ENCODE results near the gene DGKI. TPM values are rescaled to one million over a fixed set of nuclear protein-coding genes. Genes with fewer than 3 reads are reported as not detected.

DGKI gene
- total RNA-seq, 1 experiment from 2014 or later = 0.15 TPM

DNA sequence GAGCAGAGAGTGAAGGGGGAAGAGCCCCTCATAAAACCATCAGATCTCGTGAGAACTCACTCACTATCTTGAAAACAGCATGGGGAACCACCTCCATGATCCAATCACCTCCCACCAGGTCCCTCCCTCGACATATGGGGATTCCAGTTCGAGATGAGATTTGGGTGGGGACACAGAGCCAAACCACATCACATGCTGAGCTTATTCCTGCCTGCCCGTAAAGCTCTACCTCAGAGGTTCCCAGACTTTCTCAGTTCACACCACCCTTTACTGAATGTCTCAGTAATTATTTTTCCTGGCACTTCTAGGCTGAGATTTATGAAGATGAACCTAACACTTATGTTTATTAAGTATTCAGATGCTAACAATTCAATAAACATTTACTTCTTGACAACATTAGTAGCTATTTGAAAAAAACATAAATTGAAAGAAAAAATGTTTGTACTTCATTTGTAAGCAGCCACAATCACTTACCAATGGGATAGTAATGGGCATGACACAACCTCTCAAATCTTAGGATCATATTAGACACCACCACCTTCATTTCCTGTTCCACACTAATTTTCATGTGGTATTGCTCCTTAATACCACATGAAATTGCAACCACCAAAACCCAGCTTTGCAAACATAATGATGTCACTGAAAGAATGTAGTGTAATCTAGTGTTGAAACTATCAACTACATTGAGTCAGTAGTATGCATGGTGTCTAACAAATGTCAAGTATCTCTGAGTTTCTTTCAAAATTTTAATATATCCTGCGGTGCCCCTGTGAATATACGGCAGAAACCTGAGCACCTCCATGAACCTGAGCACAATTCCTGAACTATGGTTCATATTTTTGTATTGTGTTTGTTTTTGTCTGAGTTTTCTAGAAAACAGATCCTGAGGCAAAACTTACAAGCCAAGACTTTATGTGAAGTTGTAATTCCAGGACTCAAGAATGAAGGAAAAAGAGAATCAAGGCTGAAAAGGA lies 4.5 kb upstream of the DGKI start (continued):
- TF ChIP-seq, protein P1, sequence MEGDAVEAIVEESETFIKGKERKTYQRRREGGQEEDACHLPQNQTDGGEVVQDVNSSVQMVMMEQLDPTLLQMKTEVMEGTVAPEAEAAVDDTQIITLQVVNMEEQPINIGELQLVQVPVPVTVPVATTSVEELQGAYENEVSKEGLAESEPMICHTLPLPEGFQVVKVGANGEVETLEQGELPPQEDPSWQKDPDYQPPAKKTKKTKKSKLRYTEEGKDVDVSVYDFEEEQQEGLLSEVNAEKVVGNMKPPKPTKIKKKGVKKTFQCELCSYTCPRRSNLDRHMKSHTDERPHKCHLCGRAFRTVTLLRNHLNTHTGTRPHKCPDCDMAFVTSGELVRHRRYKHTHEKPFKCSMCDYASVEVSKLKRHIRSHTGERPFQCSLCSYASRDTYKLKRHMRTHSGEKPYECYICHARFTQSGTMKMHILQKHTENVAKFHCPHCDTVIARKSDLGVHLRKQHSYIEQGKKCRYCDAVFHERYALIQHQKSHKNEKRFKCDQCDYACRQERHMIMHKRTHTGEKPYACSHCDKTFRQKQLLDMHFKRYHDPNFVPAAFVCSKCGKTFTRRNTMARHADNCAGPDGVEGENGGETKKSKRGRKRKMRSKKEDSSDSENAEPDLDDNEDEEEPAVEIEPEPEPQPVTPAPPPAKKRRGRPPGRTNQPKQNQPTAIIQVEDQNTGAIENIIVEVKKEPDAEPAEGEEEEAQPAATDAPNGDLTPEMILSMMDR (IDR thresholded peaks at IDR 0.05 in 2 of 3, conservative IDR thresholded peaks at IDR 0.05 in 1 of 3; ENCODE audit: borderline replicate concordance in 1 of 3, insufficient read depth in 1 of 3, low read depth in 2 of 3, low read length in 2 of 3) = no peak
- no peak for TF ChIP-seq ZFX (IDR thresholded peaks at IDR 0.05)
- no peak for TF ChIP-seq CBX3 (IDR thresholded peaks at IDR 0.05; ENCODE audit: low read depth)
- TF ChIP-seq CEBPB (IDR thresholded peaks at IDR 0.05; ENCODE audit: low read depth) = no peak
- no peak for TF ChIP-seq SRF (IDR thresholded peaks at IDR 0.05; ENCODE audit: low read depth)
- no peak for TF ChIP-seq FOSL1 (IDR thresholded peaks at IDR 0.05; ENCODE audit: low read depth)
- TF ChIP-seq ELF1 (IDR thresholded peaks at IDR 0.05; ENCODE audit: borderline replicate concordance, low read depth) = no peak
- TF ChIP-seq YY1 (IDR thresholded peaks at IDR 0.05; ENCODE audit: extremely low read depth, insufficient replicate concordance, low read depth, low read length) = no peak

GRCh38 chr7:137850571-137850970 lies 3.8 kb upstream of the DGKI start:
- RAD21 ChIA-PET (ENCODE audit: low non-redundant PET in 1 of 2, low total read pairs in 2 of 2, uncharacterized antibody in 2 of 2, unreplicated experiment in 2 of 2) = no interaction called here
- Histone ChIP-seq H2AFZ (ENCODE audit: low read depth, low read length, poor library complexity, severe bottlenecking) (no peak overlapping the region), H3K9ac (ENCODE audit: low read length) (no peak overlapping the region), H3K36me3 (ENCODE audit: control insufficient read depth in 1 of 2, insufficient read depth in 2 of 2, low read length in 2 of 2) (no peaks in the 10 kb centered on the region), H3K4me3 (replicated peaks in 1 of 2; ENCODE audit: low read depth in 1 of 2, low read length in 2 of 2) (no peak overlapping the region), H3K27ac (ENCODE audit: low read depth, low read length) (no peak overlapping the region), H3K9me2 (ENCODE audit: insufficient read depth) (no peaks in the 10 kb centered on the region), H3K27me3 (ENCODE audit: insufficient read depth, low read length) (no peaks in the 10 kb centered on the region), H3K4me2 (ENCODE audit: low read length) (no peak overlapping the region), H3K4me1 (ENCODE audit: control insufficient read depth in 1 of 2, insufficient read depth in 2 of 2, low read length in 2 of 2) (no peaks in the 10 kb centered on the region), H3K79me2 (ENCODE audit: insufficient read depth, low read length) (no peaks in the 10 kb centered on the region), H4K20me1 (ENCODE audit: insufficient read depth) (no peaks in the 10 kb centered on the region), H3K9me3 (ENCODE audit: control insufficient read depth in 1 of 2, insufficient read depth in 1 of 2, low read depth in 1 of 2, low read length in 2 of 2) (no peaks in the 10 kb centered on the region)
- BruUV-seq (replicated peaks) = no TSS peak
- POLR2A ChIA-PET = no interaction called here
- DNase-seq (ENCODE audit: low read depth, low spot score) (no peak), ATAC-seq (no peak)
- CTCF ChIA-PET = no interaction called here
- intact Hi-C loops (cut with micrococcal nuclease) = no loop called here
- TF ChIP-seq, protein P1 (IDR thresholded peaks at IDR 0.05 in 2 of 3, conservative IDR thresholded peaks at IDR 0.05 in 1 of 3; ENCODE audit: borderline replicate concordance in 1 of 3, insufficient read depth in 1 of 3, low read depth in 2 of 3, low read length in 2 of 3) = no peak
- TF ChIP-seq ATF3 (IDR thresholded peaks at IDR 0.05) (no peak), ELF1 (IDR thresholded peaks at IDR 0.05; ENCODE audit: borderline replicate concordance, low read depth) (no peak), POLR2A (IDR thresholded peaks at IDR 0.05; ENCODE audit: borderline replicate concordance, extremely low read depth, insufficient read depth, insufficient read length) (no peak), EGR1 (IDR thresholded peaks at IDR 0.05; ENCODE audit: low read depth) (no peak), FOSL1 (IDR thresholded peaks at IDR 0.05; ENCODE audit: low read depth) (no peak), SIN3A (IDR thresholded peaks at IDR 0.05; ENCODE audit: low read depth) (no peak), YY1 (IDR thresholded peaks at IDR 0.05; ENCODE audit: extremely low read depth, insufficient replicate concordance, low read depth, low read length) (no peak), ZNF274 (IDR thresholded peaks at IDR 0.05; ENCODE audit: low read depth, low read length) (no peak), MAX (IDR thresholded peaks at IDR 0.05) (no peak)

All from HCT116 (cell line).